GM19438 (cell line): ENCODE results near the gene SHROOM3.

Experiments used
- ATAC-seq: cut with Tn5 transposase; IDR thresholded peaks from one replicate; pipeline ENCODE4 v1.9.1; 2021; ENCODE audit warnings: low read depth; ENCODE audit not compliant: unreplicated experiment

Gene SHROOM3

GRCh38 chr4:76614589-76614988, 179.6 kb downstream of the SHROOM3 start:
- no peak for ATAC-seq

GRCh38 chr4:76615999-76616398, 181.0 kb downstream of the SHROOM3 start:
- no peak for ATAC-seq

- no peak for ATAC-seq
Observed at GRCh38 chr4:76616526-76616925, 181.5 kb downstream of the SHROOM3 start.

GRCh38 chr4:76620723-76621468, 185.9 kb downstream of the SHROOM3 start:
- no peak for ATAC-seq

GRCh38 chr4:76622126-76622525, 187.1 kb downstream of the SHROOM3 start:
- ATAC-seq, result no peak

- ATAC-seq, result no peak
Observed at GRCh38 chr4:76622717-76623116, 187.7 kb downstream of the SHROOM3 start.

- ATAC-seq, result no peak
Observed at GRCh38 chr4:76623217-76624045, 188.4 kb downstream of the SHROOM3 start.

- ATAC-seq, result no peak
Observed at GRCh38 chr4:76624241-76624681, 189.2 kb downstream of the SHROOM3 start.

- ATAC-seq, result no peak
Observed at GRCh38 chr4:76624931-76625715, 190.1 kb downstream of the SHROOM3 start.

- no peak for ATAC-seq
Observed at GRCh38 chr4:76626686-76627465, 191.8 kb downstream of the SHROOM3 start.

- no peak for ATAC-seq
Observed at GRCh38 chr4:76628251-76628650, 193.2 kb downstream of the SHROOM3 start.

- ATAC-seq, result no peak
Observed at GRCh38 chr4:76630741-76631140, 195.7 kb downstream of the SHROOM3 start.

- no peak for ATAC-seq
Observed at GRCh38 chr4:76634220-76634619, 199.2 kb downstream of the SHROOM3 start.

GRCh38 chr4:76637712-76638361, 202.8 kb downstream of the SHROOM3 start:
- ATAC-seq, result no peak

GRCh38 chr4:76639288-76639687, 204.3 kb downstream of the SHROOM3 start:
- no peak for ATAC-seq

- no peak for ATAC-seq
Observed at GRCh38 chr4:76640353-76640910, 205.4 kb downstream of the SHROOM3 start.

GRCh38 chr4:76641351-76641750, 206.3 kb downstream of the SHROOM3 start:
- no peak for ATAC-seq

GRCh38 chr4:76641758-76642157, 206.7 kb downstream of the SHROOM3 start:
- ATAC-seq, result no peak

- ATAC-seq, result no peak
Observed at GRCh38 chr4:76644831-76645485, 209.9 kb downstream of the SHROOM3 start.
